Endothelial cell of umbilical vein (primary cell): ENCODE data around the gene ADAM33.

ENCODE experiments used
- EZH2 ChIP-seq: IDR thresholded peaks from 2 replicates; pipeline ENCODE4 v1.6.1; 2012; ENCODE audit warnings: borderline replicate concordance, low read depth, mild to moderate bottlenecking, moderate library complexity, low read length, inconsistent platforms; ENCODE audit not compliant: severe bottlenecking
- POLR2A ChIP-seq: IDR thresholded peaks from 2 replicates; pipeline ENCODE4 v1.6.1; 2012; ENCODE audit warnings: low read depth, mild to moderate bottlenecking, control low read depth, low read length
- POLR2AphosphoS5 ChIP-seq: IDR thresholded peaks from 2 replicates; pipeline ENCODE4 v1.6.1; 2012; ENCODE audit warnings: low read depth, mild to moderate bottlenecking, control low read depth, low read length, moderate library complexity; ENCODE audit not compliant: insufficient read depth
- TF ChIP-seq, protein P1 (sequence below), 2 donors: IDR thresholded peaks; 1 replicate in 1 of 2; 2 replicates in 1 of 2; pipeline ENCODE4 v1.5.1; 2011; ENCODE audit warnings: low read length in 2 of 2, mild to moderate bottlenecking in 2 of 2, moderate library complexity in 2 of 2, control low read depth in 1 of 2, inconsistent platforms in 1 of 2, low read depth in 1 of 2; ENCODE audit not compliant: insufficient read depth in 1 of 2; ENCODE audit errors: extremely low read depth in 1 of 2
- TF ChIP-seq, protein P2 (sequence below): IDR thresholded peaks from 2 replicates; pipeline ENCODE4 v1.6.1; 2011; ENCODE audit not compliant: insufficient read depth, insufficient read length

DNA sequence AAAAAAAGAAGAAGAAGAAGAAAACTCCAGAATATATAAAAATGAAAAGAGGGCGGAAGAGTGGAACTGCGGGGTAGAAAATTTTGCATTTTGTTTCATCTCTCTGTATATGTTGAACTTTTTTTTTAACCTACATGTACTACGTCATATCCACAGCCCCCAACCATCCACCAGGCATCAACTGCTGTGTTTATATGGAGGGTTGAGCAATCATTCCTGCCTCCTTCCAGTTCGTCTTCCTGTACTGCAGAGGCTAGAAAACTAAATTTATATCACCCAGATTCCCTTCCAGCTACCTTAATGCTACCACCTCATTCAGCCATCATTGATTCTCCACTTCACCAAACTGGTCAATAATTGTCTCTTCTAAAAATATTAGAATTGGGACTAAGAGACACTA, 40.1 kb upstream of the ADAM33 start:
- TF ChIP-seq, protein P1, sequence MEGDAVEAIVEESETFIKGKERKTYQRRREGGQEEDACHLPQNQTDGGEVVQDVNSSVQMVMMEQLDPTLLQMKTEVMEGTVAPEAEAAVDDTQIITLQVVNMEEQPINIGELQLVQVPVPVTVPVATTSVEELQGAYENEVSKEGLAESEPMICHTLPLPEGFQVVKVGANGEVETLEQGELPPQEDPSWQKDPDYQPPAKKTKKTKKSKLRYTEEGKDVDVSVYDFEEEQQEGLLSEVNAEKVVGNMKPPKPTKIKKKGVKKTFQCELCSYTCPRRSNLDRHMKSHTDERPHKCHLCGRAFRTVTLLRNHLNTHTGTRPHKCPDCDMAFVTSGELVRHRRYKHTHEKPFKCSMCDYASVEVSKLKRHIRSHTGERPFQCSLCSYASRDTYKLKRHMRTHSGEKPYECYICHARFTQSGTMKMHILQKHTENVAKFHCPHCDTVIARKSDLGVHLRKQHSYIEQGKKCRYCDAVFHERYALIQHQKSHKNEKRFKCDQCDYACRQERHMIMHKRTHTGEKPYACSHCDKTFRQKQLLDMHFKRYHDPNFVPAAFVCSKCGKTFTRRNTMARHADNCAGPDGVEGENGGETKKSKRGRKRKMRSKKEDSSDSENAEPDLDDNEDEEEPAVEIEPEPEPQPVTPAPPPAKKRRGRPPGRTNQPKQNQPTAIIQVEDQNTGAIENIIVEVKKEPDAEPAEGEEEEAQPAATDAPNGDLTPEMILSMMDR (IDR thresholded peaks at IDR 0.05; ENCODE audit: extremely low read depth in 1 of 2, insufficient read depth in 1 of 2, low read depth in 1 of 2, low read length in 2 of 2) = no peak
- no peak for TF ChIP-seq POLR2A
- TF ChIP-seq POLR2AphosphoS5 = no peak
- TF ChIP-seq, protein P2, sequence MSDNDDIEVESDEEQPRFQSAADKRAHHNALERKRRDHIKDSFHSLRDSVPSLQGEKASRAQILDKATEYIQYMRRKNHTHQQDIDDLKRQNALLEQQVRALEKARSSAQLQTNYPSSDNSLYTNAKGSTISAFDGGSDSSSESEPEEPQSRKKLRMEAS = no peak
- no peak for TF ChIP-seq EZH2
